NCI-H524 (cell line): ENCODE measurements around the gene KLHL12.

Experiments
- DNase-seq, 2 experiments: peaks; one replicate each; lab custom pipeline; 2025; lab: John Stamatoyannopoulos, UW

The KLHL12 gene

GRCh38 chr1:202880961-202881460 lies 46.0 kb downstream of the KLHL12 start:
- DNase-seq = no peak

GRCh38 chr1:202880062-202880461 lies 47.0 kb downstream of the KLHL12 start:
- no peak for DNase-seq

- DNase-seq = no peak
These were observed 47.9 kb downstream of the KLHL12 start for GRCh38 chr1:202879128-202879527.

GRCh38 chr1:202873026-202873425 lies 54.0 kb downstream of the KLHL12 start:
- no peak for DNase-seq

GRCh38 chr1:202871367-202871766 lies 55.7 kb downstream of the KLHL12 start:
- no peak for DNase-seq

GRCh38 chr1:202862679-202863560 lies 64.1 kb downstream of the KLHL12 start:
- DNase-seq = no peak

GRCh38 chr1:202861420-202862132 lies 65.5 kb downstream of the KLHL12 start:
- DNase-seq = peak; percentile 83 to 92

GRCh38 chr1:202860744-202861419 lies 66.2 kb downstream of the KLHL12 start:
- peak in 1 of 2 experiments; percentile 43 for DNase-seq

GRCh38 chr1:202858789-202859414 lies 68.1 kb downstream of the KLHL12 start:
- DNase-seq = no peak

- no peak for DNase-seq
These were observed 68.7 kb downstream of the KLHL12 start for GRCh38 chr1:202858331-202858730.

GRCh38 chr1:202857136-202857610 lies 69.9 kb downstream of the KLHL12 start:
- DNase-seq = no peak

GRCh38 chr1:202856014-202856413 lies 71.0 kb downstream of the KLHL12 start:
- no peak for DNase-seq

- DNase-seq = no peak
These were observed 72.2 kb downstream of the KLHL12 start for GRCh38 chr1:202854787-202855186.

- peak; percentile 9 to 50 for DNase-seq
These were observed 74.7 kb downstream of the KLHL12 start for GRCh38 chr1:202852163-202852904.

GRCh38 chr1:202850593-202851362 lies 76.3 kb downstream of the KLHL12 start:
- no peak for DNase-seq

- DNase-seq = no peak
These were observed 78.9 kb downstream of the KLHL12 start for GRCh38 chr1:202848191-202848542.

GRCh38 chr1:202844935-202845334 lies 82.1 kb downstream of the KLHL12 start:
- no peak for DNase-seq

- DNase-seq = no peak
These were observed 82.8 kb downstream of the KLHL12 start for GRCh38 chr1:202844259-202844658.

- no peak for DNase-seq
These were observed 84.0 kb downstream of the KLHL12 start for GRCh38 chr1:202843081-202843480.
